ENCODE measurements around the gene CCDC60. TPM values are rescaled to one million over a fixed set of nuclear protein-coding genes. Genes with fewer than 3 reads are reported as not detected.

The CCDC60 gene, protein sequence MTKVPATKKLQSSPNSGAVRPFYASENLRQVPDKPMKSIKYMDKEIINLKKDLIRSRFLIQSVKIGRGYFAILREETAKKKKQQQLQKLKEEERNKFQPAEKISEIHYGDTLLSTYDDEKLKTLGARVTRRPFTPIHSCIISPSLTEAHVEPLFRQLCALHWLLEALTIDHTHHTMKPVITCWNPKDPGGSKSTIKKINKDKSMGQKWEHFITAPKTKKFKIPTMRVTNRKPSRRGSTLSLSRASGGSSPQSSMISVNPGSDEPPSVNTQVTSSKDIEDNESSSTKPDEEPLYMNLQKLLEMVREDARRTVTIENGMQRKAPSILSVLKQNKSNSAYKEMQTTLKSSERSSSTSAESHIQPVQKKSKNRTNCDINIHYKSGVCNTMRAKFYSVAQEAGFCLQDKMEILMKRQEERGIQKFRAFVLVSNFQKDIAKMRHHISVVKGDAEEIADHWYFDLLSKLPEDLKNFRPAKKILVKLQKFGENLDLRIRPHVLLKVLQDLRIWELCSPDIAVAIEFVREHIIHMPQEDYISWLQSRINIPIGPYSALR
- under 1 TPM in 3 of 4 donors, not detected in 1; 0.15 to 0.20 (median 0.19) TPM for polyA plus RNA-seq (ENCODE audit: insufficient read length in 4 of 4)

DNA sequence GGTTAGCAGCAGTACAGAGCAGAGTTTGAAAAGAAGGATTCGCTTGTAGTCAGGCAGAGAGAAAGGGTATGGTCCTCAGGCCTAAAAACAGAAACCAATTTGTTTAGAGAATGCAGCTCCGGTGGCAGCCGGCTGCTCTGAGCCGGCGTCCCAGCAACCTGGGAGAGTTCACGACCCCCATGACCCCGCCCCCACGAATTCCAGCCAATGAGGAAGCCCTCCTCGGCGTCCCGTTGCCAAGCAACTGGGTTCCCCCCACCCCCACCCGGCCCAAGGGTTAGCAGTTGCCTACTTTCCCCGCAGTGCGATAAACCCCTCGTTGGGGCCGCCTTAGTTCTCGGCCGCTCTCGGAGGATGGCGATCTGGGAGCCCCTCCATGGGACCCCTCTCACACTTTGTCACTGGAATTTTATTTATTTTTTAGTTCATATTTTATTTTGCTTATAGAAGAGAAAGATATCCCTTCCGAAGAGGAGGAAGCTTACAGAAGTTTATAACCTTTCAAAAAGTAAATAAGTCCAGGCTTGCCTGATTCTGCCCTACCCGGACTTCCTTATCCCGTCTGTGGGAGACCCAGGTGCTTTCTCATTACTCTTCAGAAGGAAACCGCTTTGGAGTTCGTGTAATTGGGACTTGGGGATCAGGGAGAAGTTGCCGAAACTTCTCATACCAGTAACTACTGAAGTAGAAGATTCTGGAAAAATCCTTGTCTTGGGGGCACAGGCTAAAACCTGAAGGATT lies at the start of gene CCDC60:
Gene CCDC60, plus strand, starts transcription at position 300 of the 741 bp plus-strand sequence. CDS start 448 bp downstream, outside the sequence.
- no peak for DNase-seq (ENCODE audit: low read depth in 4 of 4, low spot score in 3 of 4)

DNA sequence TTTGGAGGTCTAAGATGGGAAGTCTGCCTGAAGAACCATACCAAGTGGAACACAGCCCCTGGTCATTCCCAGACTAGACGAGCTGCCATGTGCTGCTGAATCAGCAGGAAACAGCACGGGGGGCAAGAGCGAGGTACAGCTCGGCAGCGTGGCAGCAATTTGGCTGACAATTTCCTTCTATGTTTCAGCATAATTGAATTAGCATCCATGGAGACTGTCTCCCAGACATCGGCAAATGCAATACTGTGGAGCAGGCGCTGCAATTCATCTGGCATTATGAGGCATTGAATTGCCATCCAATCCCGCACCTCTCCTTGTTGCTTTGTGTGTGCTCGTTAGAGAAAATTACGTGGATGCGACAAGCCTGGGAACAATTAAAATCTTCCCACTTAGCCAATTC lies 46.0 kb upstream of the CCDC60 start:
- DNase-seq (ENCODE audit: low read depth in 4 of 4, low spot score in 3 of 4), result no peak

DNA sequence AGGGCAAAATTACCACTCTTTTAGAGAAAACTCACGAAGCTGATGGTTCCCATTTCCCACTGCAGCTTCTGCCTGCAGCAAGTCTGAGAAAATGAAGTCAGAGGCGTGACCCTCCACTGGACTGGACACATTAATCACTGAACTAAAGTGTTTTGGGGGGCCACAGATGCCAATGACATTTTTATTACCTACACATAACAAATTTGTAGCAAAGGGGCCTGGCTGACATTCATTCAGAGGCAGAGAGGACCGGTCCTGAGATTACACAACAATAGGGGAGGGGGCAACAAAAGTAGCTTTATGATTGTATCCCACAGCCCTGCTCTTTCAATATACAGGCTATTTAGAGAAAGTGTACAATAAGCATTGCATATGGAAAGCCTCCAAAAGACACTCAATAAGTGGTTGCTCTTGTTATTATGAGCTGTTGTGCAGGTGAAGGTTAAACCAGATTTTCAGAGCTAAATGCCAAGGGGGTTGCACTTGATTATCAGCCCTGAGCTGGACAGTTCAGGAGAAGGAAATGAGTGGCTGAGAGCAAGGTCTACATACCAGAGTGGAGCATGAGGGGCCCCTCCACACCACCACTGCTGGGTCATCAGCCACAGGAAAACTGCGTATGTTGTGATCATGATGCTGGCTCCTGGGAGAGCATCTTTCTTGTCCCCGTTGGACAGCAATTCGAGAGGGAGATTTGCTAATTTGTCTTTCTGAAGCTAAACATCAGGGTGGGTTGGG lies 41.5 kb upstream of the CCDC60 start:
- DNase-seq (ENCODE audit: low read depth in 4 of 4, low spot score in 3 of 4), result no peak

DNA sequence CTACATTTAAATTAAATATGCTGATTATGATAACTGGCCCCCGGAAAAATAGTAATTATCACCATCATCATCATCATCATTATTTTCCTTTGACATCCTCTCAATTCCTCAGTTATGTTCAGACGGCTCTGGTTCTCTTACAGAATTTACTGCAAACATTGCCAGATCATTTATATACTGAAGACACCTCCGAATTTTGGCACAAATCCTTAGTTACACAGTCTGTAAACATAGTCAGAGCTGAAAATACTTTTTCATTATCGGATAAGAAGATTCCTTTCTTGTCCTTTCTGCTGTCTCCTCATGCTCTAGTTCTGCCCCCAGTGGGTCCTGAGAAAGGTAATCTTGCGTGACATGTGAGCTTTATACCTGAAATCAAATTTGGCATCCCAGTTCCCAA lies 40.3 kb upstream of the CCDC60 start:
- no peak for DNase-seq (ENCODE audit: low read depth in 4 of 4, low spot score in 3 of 4)

DNA sequence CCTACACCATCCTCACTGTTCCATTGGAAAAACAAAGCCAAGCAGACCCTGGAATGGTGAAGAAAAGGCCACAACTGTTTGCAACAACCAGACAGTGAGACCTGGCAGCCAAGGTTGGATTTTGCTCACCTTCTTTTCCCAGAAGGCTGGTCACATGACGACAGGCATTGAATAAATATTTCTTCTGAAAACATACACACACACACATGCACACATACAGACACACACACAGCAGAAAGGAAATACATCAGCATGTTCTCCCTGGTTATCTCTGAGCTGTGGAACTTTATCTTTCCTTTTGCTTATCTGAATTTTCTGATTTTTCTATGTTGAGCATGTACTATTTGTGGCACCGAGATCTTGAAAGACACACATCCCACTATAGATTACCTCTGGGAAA lies 38.0 kb upstream of the CCDC60 start:
- no peak for DNase-seq (ENCODE audit: low read depth in 4 of 4, low spot score in 3 of 4)

DNA sequence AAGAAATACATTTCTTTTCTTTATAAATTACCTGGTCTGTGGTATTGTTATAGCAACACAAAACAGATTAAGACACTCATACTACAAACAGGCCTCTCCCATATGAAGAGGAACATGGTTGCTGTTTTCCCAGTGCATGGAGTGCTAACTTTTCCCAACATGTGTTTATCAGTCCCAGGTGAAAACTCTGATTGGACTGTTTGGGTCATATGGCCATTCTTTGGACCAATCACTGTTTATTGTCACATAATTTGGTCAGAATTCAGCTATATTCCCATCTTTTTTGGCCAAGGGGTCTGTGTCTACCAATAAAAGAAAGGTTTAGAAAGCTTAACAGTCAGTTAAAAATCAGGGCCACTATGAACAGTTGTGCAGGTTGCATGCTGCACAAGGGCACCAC lies 35.4 kb upstream of the CCDC60 start:
- DNase-seq (ENCODE audit: low read depth in 4 of 4, low spot score in 3 of 4), result no peak

DNA sequence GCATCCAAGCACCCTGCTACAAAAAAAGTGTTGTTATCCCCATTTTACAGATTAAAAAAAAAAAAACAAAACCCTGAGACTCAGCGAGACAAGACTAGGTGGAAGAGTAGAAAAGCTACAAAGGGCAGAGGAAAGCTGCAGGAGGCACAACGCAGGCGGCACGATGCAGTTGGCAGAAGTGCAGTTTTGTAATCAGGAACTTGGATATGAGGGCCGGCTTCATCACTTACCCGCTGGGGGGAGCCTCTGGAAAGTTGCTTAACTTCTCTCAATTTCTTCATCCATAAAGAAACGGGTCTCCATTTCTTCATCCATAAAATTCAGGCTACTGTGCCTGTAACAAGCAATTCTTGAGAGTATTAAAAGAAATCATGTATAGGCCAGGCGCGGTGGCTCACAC lies 33.1 kb upstream of the CCDC60 start:
- no peak for DNase-seq (ENCODE audit: low read depth in 4 of 4, low spot score in 3 of 4)

DNA sequence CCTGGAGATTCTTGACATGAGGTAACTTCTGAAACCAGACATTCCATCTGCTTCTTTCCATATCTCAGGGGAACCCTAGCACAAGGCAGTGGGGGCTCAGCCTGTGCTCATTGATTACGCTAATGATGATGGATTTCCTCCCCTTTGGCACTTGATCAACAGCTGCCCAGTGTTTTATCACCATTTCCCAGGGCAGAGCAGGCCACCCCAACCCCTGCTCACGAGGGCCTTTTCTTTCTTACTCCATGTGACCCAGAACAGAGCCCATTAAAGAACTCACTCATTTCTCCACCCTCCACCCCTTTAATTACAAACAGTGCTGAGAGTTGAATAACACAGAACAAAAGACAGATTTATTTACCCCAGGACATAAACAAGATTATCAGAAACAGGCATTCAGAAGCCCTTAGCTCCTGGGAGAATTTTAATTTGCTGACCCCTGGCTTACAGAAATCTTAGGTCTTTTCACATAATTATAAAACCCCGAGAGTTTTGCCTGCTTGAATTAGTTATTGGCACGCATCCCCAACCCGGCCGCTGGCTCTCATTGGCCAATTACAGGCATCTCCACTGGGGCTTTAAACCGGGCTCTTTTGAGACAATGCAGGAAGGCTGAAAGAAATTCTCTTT lies 32.0 kb upstream of the CCDC60 start:
- no peak for DNase-seq (ENCODE audit: low read depth in 4 of 4, low spot score in 3 of 4)

DNA sequence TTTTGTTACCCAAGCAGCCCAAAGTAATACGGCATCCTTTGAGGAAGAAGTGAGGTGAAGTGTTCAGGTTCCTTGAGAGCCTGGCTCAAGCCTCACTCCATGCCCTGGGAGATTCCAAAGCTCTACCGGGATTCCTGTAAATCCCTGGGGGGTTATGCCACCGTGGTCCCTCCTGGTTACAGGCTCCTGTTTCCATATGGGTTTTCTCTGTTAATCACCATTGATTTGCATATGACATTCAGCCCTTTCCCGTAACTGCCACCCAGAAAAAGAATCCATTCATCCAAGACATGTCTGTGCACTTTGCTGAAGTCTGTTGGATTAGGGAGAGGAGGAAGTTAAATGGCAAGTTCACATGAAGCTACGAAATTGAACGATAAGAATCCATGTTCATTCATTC lies 27.9 kb upstream of the CCDC60 start:
- DNase-seq (ENCODE audit: low read depth in 4 of 4, low spot score in 3 of 4), result no peak

DNA sequence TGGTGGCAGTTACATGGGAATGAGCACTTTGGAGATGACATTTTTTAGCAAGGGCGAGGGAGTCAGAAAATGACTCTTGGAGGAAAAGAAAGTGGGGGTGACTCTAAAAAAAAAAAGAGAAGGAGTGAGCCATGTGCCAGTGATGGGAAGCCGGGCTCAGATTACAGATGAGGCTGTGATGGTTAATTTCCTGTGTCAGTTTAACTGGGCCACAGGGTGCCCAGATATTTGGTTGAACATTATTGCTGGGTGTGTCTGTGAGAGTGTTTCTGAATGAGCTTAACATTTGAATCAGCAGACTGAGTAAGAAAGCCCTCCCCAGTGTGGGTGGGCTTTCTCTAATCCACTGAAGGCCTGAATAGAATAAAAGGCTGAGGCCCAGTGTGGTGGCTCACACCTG lies 26.8 kb upstream of the CCDC60 start:
- no peak for DNase-seq (ENCODE audit: low read depth in 4 of 4, low spot score in 3 of 4)

DNA sequence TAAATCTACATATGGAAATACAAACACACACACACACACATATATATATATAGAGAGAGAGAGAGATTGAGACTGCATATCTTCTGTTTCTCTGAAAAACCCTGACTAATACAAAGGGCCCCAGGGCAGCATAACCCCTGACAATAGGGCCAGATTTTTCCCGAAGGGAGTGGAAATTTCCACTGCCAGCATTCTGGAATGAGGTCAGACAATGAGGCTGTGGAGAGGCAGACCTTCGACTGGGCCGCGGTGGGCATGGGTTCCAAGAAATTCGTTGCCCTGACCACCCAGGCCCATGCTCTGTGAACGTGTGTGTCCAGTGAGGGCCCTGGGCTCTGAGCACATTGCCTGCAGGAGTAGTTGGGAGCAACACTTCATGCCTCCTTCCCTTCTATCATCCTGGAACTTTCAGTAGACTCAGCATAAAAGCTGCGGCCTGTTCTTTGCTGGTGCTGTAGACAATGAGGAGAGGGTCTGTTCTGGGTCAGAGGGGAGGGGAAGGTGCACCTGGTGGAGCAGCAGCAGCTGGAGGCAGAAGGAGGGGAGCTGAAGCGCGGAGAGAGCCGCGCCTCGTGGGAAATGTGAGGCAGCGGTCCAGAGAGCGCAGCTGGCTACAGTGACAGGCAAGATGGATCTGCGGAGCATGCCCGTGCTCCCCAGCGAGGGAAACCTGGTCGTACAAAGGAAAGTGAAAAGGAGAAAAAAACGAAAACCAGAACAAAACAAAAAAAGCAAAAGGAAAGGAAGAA lies 25.6 kb upstream of the CCDC60 start:
- DNase-seq (ENCODE audit: low read depth in 4 of 4, low spot score in 3 of 4), result no peak

DNA sequence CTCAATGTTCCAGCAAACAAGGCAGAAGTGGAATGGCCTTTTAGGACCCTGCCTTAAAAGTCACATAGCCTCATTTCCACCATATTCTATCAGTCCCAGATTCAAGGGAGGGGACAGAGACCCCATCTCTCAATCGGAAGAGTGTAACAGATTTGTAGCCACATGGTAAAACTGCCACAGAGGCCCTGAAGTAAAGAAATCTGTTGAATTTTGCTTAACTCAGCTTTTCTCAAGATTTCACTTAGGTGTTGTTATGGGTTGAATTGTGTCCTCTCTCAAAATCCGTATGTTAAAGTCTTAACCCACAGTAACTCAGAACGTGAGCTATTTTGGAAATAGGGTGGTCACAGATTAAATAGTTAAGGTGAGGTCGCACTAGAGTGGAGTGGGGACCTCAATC lies 22.7 kb upstream of the CCDC60 start:
- DNase-seq (ENCODE audit: low read depth in 4 of 4, low spot score in 3 of 4), result no peak

DNA sequence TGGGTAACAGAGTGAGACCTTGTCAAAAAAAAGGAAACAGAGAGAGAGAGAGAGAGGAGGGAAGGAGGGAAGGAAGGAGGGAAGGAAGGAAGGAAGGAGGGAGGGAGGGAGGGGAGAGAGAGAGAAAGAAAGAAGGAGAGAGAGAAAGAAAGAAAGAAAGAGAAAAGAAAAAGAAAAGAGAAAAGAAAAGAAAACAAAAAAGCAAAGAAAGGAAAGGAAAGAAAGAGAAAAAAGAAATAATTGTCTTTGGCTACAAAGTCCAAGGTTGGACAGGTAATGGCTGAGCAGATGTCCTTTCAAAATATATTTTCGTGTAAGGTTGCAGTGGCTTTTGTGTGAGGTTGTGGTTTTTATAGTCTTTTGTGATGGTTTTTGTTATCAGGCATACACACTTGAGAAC lies 21.6 kb upstream of the CCDC60 start:
- DNase-seq (ENCODE audit: low read depth in 4 of 4, low spot score in 3 of 4), result no peak

DNA sequence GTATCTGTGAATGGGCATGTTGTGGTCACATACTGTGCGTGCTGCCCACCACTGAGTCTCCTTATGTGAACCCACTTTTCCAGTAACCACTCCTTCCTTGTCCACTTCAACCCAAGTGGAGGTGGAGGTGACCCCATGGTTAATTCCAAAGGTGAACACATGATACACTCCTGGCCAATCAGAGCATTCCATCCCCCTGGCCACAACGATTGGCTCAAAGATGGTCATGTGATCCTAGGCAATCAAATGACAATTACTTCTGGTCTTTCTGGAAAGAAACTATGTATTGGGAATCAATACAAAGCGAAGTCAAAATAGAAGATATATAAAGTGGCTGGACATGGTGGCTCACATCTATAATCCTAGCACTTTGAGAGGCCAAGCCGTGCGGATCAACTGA lies 20.2 kb upstream of the CCDC60 start:
- no peak for DNase-seq (ENCODE audit: low read depth in 4 of 4, low spot score in 3 of 4)

DNA sequence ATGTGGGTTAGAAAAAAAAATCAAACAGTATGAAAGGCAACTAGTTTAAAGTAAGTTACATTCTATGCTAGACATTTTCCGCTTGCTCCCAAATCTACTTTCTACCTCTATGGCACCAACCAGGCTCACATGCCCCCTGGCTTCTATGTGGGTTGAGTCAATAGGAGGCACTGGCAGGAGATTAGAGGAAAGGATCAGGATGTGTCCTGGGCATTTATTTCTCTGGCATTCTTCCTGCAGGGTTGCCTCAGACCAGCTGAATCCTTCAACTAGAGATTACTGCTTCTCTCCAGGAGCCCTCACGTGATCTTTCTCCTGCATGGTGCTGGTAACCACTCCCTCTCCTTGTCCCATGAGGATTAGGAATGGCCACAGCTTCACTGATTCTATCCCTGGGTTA lies 14.9 kb upstream of the CCDC60 start:
- no peak for DNase-seq (ENCODE audit: low read depth in 4 of 4, low spot score in 3 of 4)

DNA sequence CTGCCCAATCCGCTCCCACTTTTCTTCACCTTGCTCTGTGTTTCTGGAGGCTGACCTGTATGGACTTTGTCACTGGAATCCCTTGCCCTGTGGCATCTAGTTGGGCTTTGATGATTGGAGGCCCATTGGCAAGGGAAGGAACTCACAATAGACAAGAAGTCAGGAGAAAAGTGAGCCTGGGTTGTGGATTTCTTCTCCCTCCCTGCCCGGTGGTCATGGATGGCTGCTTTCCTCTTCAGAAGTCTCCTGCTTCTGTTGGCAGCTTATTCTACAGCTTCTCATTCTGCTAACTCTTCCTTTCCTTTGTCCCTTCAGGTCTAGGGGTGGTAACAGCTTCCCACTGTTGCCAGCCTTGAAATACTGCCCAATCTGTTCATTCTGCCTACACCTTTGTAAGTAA lies 13.9 kb upstream of the CCDC60 start:
- DNase-seq (ENCODE audit: low read depth in 4 of 4, low spot score in 3 of 4), result no peak

DNA sequence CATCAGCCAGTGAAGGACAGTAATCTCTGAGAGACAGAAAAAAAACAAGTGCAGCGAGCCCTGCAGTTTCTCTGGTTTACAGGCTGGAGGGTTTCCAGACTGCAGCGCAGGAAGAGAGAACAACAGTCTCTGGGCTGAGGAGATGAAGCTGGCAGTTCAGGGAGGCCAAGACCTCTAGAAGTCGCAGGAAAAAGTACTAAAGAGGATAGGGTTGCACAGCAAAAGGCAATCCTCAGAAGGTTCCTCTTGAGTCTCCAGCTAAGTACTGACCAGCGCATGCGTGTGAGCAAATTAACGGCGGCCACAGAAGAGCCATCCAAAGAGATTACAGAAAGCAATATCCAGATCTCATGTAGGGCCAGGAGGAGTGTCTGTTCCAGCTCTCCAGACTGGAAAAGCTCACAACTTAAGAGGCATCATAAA lies 12.2 kb upstream of the CCDC60 start:
- DNase-seq (ENCODE audit: low read depth in 4 of 4, low spot score in 3 of 4), result no peak

DNA sequence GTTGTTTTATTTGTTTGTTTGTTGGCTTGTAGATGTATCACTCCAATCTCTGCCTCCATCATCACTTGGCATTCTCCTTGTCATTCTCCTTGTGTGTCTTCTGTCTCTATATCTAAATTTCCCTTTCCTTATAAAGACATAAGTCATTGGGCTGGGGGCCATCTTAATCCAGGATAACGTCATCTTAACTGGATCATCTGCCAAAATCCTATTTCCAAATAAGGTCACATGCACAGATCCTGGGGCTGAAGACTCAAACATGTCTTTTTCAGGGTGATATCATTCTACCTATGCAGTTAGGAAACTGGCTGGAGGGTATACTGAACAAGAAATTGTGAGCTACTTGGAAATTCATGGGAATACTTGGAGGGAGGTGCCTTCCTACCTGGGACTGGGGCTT lies 8.7 kb upstream of the CCDC60 start:
- DNase-seq (ENCODE audit: low read depth in 4 of 4, low spot score in 3 of 4), result no peak

DNA sequence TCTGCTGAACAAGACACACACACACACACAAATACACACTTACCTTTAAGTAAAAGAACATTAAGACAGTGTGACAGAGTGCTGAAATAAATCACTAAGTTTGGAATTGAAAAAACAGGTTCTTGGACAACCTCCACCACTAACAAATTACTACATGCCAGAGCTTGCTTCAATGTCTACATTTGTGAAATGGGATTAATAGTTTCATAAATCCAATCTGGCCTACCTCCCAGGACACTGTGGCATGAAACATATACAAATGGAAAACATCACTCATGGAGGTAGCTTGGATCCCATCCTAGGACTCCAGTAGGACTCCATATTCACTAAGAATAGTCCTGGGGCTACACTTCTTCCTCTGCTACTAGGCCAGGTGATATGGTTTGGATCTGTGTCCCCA lies 8.2 kb upstream of the CCDC60 start:
- no peak for DNase-seq (ENCODE audit: low read depth in 4 of 4, low spot score in 3 of 4)

DNA sequence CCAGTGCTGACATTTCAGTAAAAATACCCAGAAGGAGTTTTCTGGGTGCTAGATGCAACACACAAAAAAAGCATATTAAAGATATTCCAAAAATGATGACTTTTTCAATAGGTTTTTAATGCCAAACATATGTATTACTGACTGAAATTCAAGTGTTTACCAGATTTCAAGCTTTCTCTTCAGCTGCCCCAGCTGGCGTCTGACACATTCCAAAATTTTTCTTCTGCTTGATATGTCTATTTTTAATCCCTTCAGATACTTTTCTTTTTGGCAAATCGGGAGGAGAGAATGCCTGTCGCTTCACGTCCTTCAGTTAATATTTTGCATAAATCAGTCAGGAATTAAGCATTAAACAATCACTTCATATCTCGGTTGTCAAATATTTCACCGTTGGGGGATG lies 7.1 kb upstream of the CCDC60 start:
- no peak for DNase-seq (ENCODE audit: low read depth in 4 of 4, low spot score in 3 of 4)
